PFSK-1 (cell line): ENCODE measurements around the gene TCF7.

Experiments used
- FOXP2 ChIP-seq: optimal IDR thresholded peaks from 2 replicates; pipeline ENCODE3; 2011; ENCODE audit warnings: borderline replicate concordance, control low read depth, inconsistent platforms; ENCODE audit not compliant: insufficient read depth; ENCODE audit errors: extremely low read length, extremely low read depth
- POLR2AphosphoS5 ChIP-seq: IDR thresholded peaks from 2 replicates; pipeline ENCODE4 v1.6.1; 2012; ENCODE audit warnings: low read depth, mild to moderate bottlenecking, control low read depth, low read length, moderate library complexity
- REST ChIP-seq, 2 experiments: IDR thresholded peaks; 2 replicates each; pipeline versions ENCODE4 v1.6.1 to v1.8.0; 2011 to 2012; ENCODE audit warnings: low read depth in 2 of 2, low read length in 2 of 2, control low read depth in 1 of 2, inconsistent platforms in 1 of 2, mild to moderate bottlenecking in 1 of 2, moderate library complexity in 1 of 2; ENCODE audit not compliant: insufficient read depth in 1 of 2
- SIN3A ChIP-seq: IDR thresholded peaks from 2 replicates; pipeline ENCODE4 v1.6.1; 2012; ENCODE audit warnings: mild to moderate bottlenecking, low read length, moderate library complexity, borderline replicate concordance; ENCODE audit not compliant: insufficient read depth
- TAF1 ChIP-seq: IDR thresholded peaks from 2 replicates; pipeline ENCODE4 v1.6.1; 2012; ENCODE audit warnings: low read length, control low read depth, borderline replicate concordance; ENCODE audit not compliant: insufficient read depth

Gene TCF7

GRCh38 chr5:134116789-134117761 lies 2.6 kb downstream of the TCF7 start:
- no peak for TF ChIP-seq REST (IDR thresholded peaks at IDR 0.05; ENCODE audit: insufficient read depth in 1 of 2, low read depth in 2 of 2, low read length in 2 of 2)
- no peak for TF ChIP-seq SIN3A
- no peak for TF ChIP-seq FOXP2
- TF ChIP-seq POLR2AphosphoS5: no peak
- no peak for TF ChIP-seq TAF1

- TF ChIP-seq REST (IDR thresholded peaks at IDR 0.05; ENCODE audit: insufficient read depth in 1 of 2, low read depth in 2 of 2, low read length in 2 of 2): no peak
- no peak for TF ChIP-seq SIN3A
- no peak for TF ChIP-seq TAF1
- no peak for TF ChIP-seq FOXP2
- no peak for TF ChIP-seq POLR2AphosphoS5
Observed at GRCh38 chr5:134118212-134118835, 3.8 kb downstream of the TCF7 start.

- no peak for TF ChIP-seq POLR2AphosphoS5
Observed at GRCh38 chr5:134119720-134120119, 5.2 kb downstream of the TCF7 start.

GRCh38 chr5:134120386-134121138 lies 6.1 kb downstream of the TCF7 start:
- TF ChIP-seq POLR2AphosphoS5: no peak
- TF ChIP-seq SIN3A: no peak
- no peak for TF ChIP-seq FOXP2
- TF ChIP-seq REST (IDR thresholded peaks at IDR 0.05; ENCODE audit: insufficient read depth in 1 of 2, low read depth in 2 of 2, low read length in 2 of 2): no peak
- no peak for TF ChIP-seq TAF1

GRCh38 chr5:134122530-134122929 lies 8.0 kb downstream of the TCF7 start:
- TF ChIP-seq SIN3A: no peak
- no peak for TF ChIP-seq REST (IDR thresholded peaks at IDR 0.05; ENCODE audit: insufficient read depth in 1 of 2, low read depth in 2 of 2, low read length in 2 of 2)
- no peak for TF ChIP-seq TAF1
- no peak for TF ChIP-seq POLR2AphosphoS5
- no peak for TF ChIP-seq FOXP2
